GM23338 (cell line): ENCODE results near the gene PCDHGA4. TPM values are rescaled to one million over a fixed set of nuclear protein-coding genes. Genes with fewer than 3 reads are reported as not detected.

Experiments
- ATAC-seq: fragments of 200-7000 bp; cut with Tn5 transposase; 3 replicates; pipeline ENCODE4 v1.9.1; 2020
- DNase-seq: peaks from one replicate; pipeline ENCODE4 v3.0.0-alpha.2; 2015; ENCODE audit warnings: low spot score
- H2AFZ ChIP-seq: fragments of 200-600 bp; sonication (generic); 2 replicates; pipeline ENCODE4 v1.8.0; 2016; ENCODE audit warnings: antibody characterized with exemption, mild to moderate bottlenecking, moderate library complexity
- H3F3A ChIP-seq: fragments of 200-600 bp; sonication (generic); replicated peaks from 2 replicates; pipeline ENCODE4 v1.8.0; 2017; ENCODE audit warnings: antibody characterized with exemption, mixed run types, low read depth
- H3K27ac ChIP-seq: fragments of 200-600 bp; sonication (generic); 2 replicates; pipeline ENCODE4 v1.6.1; 2016; ENCODE audit warnings: low read depth
- H3K27me3 ChIP-seq: fragments of 200-600 bp; sonication (generic); 2 replicates; pipeline ENCODE4 v1.8.0; 2016; ENCODE audit warnings: mild to moderate bottlenecking, mixed run types, moderate library complexity; ENCODE audit not compliant: insufficient read depth
- H3K36me3 ChIP-seq: fragments of 200-600 bp; sonication (generic); 2 replicates; pipeline ENCODE4 v1.8.0; 2016; ENCODE audit warnings: mild to moderate bottlenecking; ENCODE audit not compliant: insufficient read depth
- H3K4me1 ChIP-seq: fragments of 200-600 bp; sonication (generic); 2 replicates; pipeline ENCODE4 v1.8.0; 2016; ENCODE audit warnings: mild to moderate bottlenecking, moderate library complexity; ENCODE audit not compliant: insufficient read depth
- H3K4me2 ChIP-seq: fragments of 200-600 bp; sonication (generic); 2 replicates; pipeline ENCODE4 v1.7.1; 2017; ENCODE audit warnings: mixed run types
- H3K4me3 ChIP-seq: fragments of 200-600 bp; sonication (generic); 2 replicates; pipeline ENCODE4 v1.6.1; 2016; ENCODE audit warnings: mixed run types
- H3K79me2 ChIP-seq: fragments of 200-600 bp; sonication (generic); replicated peaks from 2 replicates; pipeline ENCODE4 v1.8.0; 2017; ENCODE audit warnings: mild to moderate bottlenecking; ENCODE audit not compliant: insufficient read depth
- H3K9me2 ChIP-seq: fragments of 200-600 bp; sonication (generic); 2 replicates; pipeline ENCODE4 v1.8.0; 2017; ENCODE audit not compliant: insufficient read depth
- H4K20me1 ChIP-seq: fragments of 200-600 bp; sonication (generic); replicated peaks from 2 replicates; pipeline ENCODE4 v1.8.0; 2017; ENCODE audit warnings: mild to moderate bottlenecking; ENCODE audit not compliant: insufficient read depth
- H3K27ac Mint-ChIP-seq: 2 replicates; pipeline ENCODE4 v1.8.0; 2020; ENCODE audit warnings: inconsistent platforms, mild to moderate bottlenecking, moderate library complexity, mixed read lengths
- H3K27me3 Mint-ChIP-seq: 3 replicates; pipeline ENCODE4 v1.8.0; 2022; ENCODE audit warnings: low read depth, mild to moderate bottlenecking, moderate library complexity, mixed read lengths, inconsistent platforms; ENCODE audit not compliant: insufficient read depth, poor library complexity
- H3K36me3 Mint-ChIP-seq: 3 replicates; pipeline ENCODE4 v1.8.0; 2021; ENCODE audit warnings: low read depth, mild to moderate bottlenecking, inconsistent platforms, moderate library complexity, mixed read lengths
- H3K4me1 Mint-ChIP-seq: 3 replicates; pipeline ENCODE4 v1.8.0; 2020; ENCODE audit warnings: mild to moderate bottlenecking, inconsistent platforms, mixed read lengths
- H3K4me3 Mint-ChIP-seq: 3 replicates; pipeline ENCODE4 v1.8.0; 2021; ENCODE audit warnings: moderate library complexity, mild to moderate bottlenecking, inconsistent platforms, mixed read lengths
- H3K9me3 Mint-ChIP-seq: 3 replicates; pipeline ENCODE4 v1.8.0; 2020; ENCODE audit warnings: moderate library complexity, mild to moderate bottlenecking, inconsistent platforms, mixed read lengths
- CREB1 ChIP-seq: fragments of 250-450 bp; sonication (Bioruptor Pico); IDR thresholded peaks from 2 replicates; pipeline ENCODE4 v1.5.0; 2020; ENCODE audit warnings: low read depth, mild to moderate bottlenecking, moderate library complexity
- NANOG ChIP-seq: IDR thresholded peaks from 2 replicates; pipeline ENCODE4 v1.6.1; 2016; ENCODE audit warnings: antibody characterized with exemption, borderline replicate concordance
- ZNF114 ChIP-seq: fragments of 250-450 bp; sonication (Bioruptor Pico); IDR thresholded peaks from 2 replicates; pipeline ENCODE4 v1.5.0; 2020; ENCODE audit warnings: mild to moderate bottlenecking, moderate library complexity
- ZNF331 ChIP-seq: fragments of 250-450 bp; sonication (Bioruptor Pico); IDR thresholded peaks from 2 replicates; pipeline ENCODE4 v1.5.0; 2020; ENCODE audit warnings: low read depth, mild to moderate bottlenecking, moderate library complexity
- polyA plus RNA-seq: library from polyadenylated mRNA; unstranded; fragments of >200 nt; fragmentation: Nextera tagmentation; extraction: Ambion mirVana; gene quantifications from 2 replicates; pipeline ENCODE4 v1.2.1, GENCODE V29; 2016
- total RNA-seq: library from RNA; depleted of rRNA; stranded (reverse); fragments of >200 nt; shearing (Covaris generic); gene quantifications from 2 replicates; pipeline ENCODE4 v1.2.3, GENCODE V29; 2014
- TF ChIP-seq, protein P1 (sequence below): IDR thresholded peaks from one replicate; pipeline ENCODE4 v1.6.1; 2018; ENCODE audit warnings: antibody characterized with exemption; ENCODE audit not compliant: unreplicated experiment
- TF ChIP-seq, protein P2 (sequence below): fragments of 250-450 bp; sonication (Bioruptor Pico); IDR thresholded peaks from 2 replicates; pipeline ENCODE4 v1.5.0; 2020; ENCODE audit warnings: mild to moderate bottlenecking, moderate library complexity
- TF ChIP-seq, protein P3 (sequence below), 2 experiments: fragments of 200-600 bp in 1 of 2; sonication (generic) in 1 of 2; conservative IDR thresholded peaks; 2 replicates each; pipeline versions ENCODE4 v1.5.1 to v1.6.1; 2016 to 2017; ENCODE audit warnings: antibody characterized with exemption in 2 of 2, low read depth in 2 of 2, mild to moderate bottlenecking in 2 of 2, moderate library complexity in 1 of 2

Gene PCDHGA4
- total and polyA plus RNA-seq, 2 experiments from 2014 or later = 0.99 to 7.2 TPM

DNA sequence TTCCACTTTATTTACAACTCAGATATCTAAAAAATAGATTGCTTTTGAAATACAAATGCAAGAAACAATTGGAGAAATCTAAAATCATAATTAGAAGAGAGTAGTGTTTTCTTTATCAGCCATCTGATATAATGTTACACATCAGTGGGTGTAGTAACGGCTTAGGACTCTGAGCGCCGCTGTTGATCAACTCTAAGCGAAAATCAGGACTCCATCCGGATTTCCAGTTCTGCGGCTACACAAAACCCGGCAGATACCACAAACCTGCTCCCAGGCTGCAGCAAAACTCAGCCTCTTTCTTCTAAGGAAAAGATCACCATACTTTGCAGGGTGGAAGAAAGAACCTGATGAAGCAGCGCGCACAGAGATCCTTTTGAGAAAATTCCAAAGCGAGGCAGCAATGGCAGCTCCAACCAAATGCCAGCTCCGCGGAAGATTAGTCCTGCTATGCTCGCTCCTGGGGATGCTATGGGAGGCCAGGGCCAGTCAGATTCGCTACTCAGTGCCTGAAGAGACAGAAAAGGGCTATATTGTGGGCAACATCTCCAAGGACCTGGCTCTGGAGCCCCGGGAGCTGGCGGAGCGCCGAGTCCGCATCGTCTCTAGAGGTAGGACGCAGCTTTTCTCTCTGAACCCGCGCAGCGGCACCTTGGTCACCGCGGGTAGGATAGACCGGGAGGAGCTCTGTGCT lies 47.9 kb downstream of the PCDHGA4 start, which contains the start of gene PCDHGA9:
PCDHGA9 (plus strand) TSS at position 226 of the 691 bp plus-strand sequence; CDS start at position 401, 175 bp downstream.
- H3K36me3 Mint-ChIP-seq = peaks cover 46% of the 10 kb centered on the region
- no peaks in the 10 kb centered on the region; the same call in 1 of the 2 replicates for H3K79me2 ChIP-seq

DNA sequence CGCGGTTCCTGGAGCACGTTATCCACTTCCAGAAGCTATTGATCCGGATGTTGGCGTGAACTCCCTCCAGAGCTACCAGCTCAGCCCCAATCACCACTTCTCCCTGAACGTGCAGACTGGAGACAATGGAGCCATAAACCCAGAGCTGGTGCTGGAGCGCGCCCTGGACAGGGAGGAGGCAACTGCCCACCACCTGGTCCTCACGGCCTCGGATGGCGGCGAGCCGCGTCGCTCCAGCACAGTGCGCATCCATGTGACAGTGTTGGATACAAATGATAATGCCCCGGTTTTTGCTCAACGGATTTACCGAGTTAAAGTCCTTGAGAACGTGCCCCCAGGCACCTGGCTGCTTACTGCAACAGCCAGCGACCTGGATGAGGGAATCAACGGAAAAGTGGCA lies 48.6 kb downstream of the PCDHGA4 start:
- Histone ChIP-seq H3K4me3 (no peak overlapping the region), H3K9me2 (no peaks in the 10 kb centered on the region), H3K4me1 (peaks cover 1% of the 10 kb centered on the region), H3F3A (no peaks in the 10 kb centered on the region), H3K4me2 (no peak overlapping the region), H3K36me3 (0 out of 2 replicates have a peak, but pooled peaks cover 11% of the 10 kb centered on the region), H2AFZ (no peak overlapping the region), H3K79me2 (peaks cover under 1% of the 10 kb centered on the region; the same call in 1 of the 2 replicates), H3K27ac (no peak overlapping the region), H4K20me1 (no peaks in the 10 kb centered on the region), H3K27me3 (no peaks in the 10 kb centered on the region)
- Mint-ChIP-seq H3K27ac (no peak overlapping the region), H3K27me3 (peaks cover 9% of the 10 kb centered on the region), H3K4me1 (peaks cover 2% of the 10 kb centered on the region), H3K9me3 (peaks cover 53% of the 10 kb centered on the region), H3K36me3 (peaks cover 46% of the 10 kb centered on the region), H3K4me3 (no peak overlapping the region)
- DNase-seq (no peak), ATAC-seq (no peak)
- TF ChIP-seq, protein P1, sequence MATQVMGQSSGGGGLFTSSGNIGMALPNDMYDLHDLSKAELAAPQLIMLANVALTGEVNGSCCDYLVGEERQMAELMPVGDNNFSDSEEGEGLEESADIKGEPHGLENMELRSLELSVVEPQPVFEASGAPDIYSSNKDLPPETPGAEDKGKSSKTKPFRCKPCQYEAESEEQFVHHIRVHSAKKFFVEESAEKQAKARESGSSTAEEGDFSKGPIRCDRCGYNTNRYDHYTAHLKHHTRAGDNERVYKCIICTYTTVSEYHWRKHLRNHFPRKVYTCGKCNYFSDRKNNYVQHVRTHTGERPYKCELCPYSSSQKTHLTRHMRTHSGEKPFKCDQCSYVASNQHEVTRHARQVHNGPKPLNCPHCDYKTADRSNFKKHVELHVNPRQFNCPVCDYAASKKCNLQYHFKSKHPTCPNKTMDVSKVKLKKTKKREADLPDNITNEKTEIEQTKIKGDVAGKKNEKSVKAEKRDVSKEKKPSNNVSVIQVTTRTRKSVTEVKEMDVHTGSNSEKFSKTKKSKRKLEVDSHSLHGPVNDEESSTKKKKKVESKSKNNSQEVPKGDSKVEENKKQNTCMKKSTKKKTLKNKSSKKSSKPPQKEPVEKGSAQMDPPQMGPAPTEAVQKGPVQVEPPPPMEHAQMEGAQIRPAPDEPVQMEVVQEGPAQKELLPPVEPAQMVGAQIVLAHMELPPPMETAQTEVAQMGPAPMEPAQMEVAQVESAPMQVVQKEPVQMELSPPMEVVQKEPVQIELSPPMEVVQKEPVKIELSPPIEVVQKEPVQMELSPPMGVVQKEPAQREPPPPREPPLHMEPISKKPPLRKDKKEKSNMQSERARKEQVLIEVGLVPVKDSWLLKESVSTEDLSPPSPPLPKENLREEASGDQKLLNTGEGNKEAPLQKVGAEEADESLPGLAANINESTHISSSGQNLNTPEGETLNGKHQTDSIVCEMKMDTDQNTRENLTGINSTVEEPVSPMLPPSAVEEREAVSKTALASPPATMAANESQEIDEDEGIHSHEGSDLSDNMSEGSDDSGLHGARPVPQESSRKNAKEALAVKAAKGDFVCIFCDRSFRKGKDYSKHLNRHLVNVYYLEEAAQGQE = no peak
- TF ChIP-seq, protein P2, sequence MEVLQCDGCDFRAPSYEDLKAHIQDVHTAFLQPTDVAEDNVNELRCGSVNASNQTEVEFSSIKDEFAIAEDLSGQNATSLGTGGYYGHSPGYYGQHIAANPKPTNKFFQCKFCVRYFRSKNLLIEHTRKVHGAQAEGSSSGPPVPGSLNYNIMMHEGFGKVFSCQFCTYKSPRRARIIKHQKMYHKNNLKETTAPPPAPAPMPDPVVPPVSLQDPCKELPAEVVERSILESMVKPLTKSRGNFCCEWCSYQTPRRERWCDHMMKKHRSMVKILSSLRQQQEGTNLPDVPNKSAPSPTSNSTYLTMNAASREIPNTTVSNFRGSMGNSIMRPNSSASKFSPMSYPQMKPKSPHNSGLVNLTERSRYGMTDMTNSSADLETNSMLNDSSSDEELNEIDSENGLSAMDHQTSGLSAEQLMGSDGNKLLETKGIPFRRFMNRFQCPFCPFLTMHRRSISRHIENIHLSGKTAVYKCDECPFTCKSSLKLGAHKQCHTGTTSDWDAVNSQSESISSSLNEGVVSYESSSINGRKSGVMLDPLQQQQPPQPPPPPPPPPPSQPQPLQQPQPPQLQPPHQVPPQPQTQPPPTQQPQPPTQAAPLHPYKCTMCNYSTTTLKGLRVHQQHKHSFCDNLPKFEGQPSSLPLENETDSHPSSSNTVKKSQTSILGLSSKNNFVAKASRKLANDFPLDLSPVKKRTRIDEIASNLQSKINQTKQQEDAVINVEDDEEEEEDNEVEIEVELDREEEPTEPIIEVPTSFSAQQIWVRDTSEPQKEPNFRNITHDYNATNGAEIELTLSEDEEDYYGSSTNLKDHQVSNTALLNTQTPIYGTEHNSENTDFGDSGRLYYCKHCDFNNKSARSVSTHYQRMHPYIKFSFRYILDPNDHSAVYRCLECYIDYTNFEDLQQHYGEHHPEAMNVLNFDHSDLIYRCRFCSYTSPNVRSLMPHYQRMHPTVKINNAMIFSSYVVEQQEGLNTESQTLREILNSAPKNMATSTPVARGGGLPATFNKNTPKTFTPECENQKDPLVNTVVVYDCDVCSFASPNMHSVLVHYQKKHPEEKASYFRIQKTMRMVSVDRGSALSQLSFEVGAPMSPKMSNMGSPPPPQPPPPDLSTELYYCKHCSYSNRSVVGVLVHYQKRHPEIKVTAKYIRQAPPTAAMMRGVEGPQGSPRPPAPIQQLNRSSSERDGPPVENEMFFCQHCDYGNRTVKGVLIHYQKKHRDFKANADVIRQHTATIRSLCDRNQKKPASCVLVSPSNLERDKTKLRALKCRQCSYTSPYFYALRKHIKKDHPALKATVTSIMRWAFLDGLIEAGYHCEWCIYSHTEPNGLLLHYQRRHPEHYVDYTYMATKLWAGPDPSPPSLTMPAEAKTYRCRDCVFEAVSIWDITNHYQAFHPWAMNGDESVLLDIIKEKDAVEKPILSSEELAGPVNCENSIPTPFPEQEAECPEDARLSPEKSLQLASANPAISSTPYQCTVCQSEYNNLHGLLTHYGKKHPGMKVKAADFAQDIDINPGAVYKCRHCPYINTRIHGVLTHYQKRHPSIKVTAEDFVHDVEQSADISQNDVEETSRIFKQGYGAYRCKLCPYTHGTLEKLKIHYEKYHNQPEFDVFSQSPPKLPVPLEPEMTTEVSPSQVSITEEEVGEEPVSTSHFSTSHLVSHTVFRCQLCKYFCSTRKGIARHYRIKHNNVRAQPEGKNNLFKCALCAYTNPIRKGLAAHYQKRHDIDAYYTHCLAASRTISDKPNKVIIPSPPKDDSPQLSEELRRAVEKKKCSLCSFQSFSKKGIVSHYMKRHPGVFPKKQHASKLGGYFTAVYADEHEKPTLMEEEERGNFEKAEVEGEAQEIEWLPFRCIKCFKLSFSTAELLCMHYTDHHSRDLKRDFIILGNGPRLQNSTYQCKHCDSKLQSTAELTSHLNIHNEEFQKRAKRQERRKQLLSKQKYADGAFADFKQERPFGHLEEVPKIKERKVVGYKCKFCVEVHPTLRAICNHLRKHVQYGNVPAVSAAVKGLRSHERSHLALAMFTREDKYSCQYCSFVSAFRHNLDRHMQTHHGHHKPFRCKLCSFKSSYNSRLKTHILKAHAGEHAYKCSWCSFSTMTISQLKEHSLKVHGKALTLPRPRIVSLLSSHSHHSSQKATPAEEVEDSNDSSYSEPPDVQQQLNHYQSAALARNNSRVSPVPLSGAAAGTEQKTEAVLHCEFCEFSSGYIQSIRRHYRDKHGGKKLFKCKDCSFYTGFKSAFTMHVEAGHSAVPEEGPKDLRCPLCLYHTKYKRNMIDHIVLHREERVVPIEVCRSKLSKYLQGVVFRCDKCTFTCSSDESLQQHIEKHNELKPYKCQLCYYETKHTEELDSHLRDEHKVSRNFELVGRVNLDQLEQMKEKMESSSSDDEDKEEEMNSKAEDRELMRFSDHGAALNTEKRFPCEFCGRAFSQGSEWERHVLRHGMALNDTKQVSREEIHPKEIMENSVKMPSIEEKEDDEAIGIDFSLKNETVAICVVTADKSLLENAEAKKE (CRISPR knock-in tag) = no peak
- TF ChIP-seq CREB1 (no peak), ZNF114 (CRISPR knock-in tag) (no peak), NANOG (no peak), ZNF331 (CRISPR knock-in tag) (no peak)

More for the DNA sequence above, 47.9 kb downstream of the PCDHGA4 start, which contains the start of gene PCDHGA9:
- Histone ChIP-seq H3K36me3 (0 out of 2 replicates have a peak, but pooled peaks cover 11% of the 10 kb centered on the region), H3K4me2 (no peak within 1 kb of the TSS), H2AFZ (no peak within 1 kb of the TSS), H3K4me1 (no peaks in the 10 kb centered on the region), H3K4me3 (no peak within 1 kb of the TSS), H3F3A (no peaks in the 10 kb centered on the region), H3K9me2 (no peaks in the 10 kb centered on the region), H3K27ac (no peak within 1 kb of the TSS), H4K20me1 (no peaks in the 10 kb centered on the region), H3K27me3 (no peaks in the 10 kb centered on the region)
- DNase-seq (peak; percentile 60), ATAC-seq (no peak)
- peaks cover 54% of the 10 kb centered on the region for H3K9me3 Mint-ChIP-seq
- TF ChIP-seq, protein P3, sequence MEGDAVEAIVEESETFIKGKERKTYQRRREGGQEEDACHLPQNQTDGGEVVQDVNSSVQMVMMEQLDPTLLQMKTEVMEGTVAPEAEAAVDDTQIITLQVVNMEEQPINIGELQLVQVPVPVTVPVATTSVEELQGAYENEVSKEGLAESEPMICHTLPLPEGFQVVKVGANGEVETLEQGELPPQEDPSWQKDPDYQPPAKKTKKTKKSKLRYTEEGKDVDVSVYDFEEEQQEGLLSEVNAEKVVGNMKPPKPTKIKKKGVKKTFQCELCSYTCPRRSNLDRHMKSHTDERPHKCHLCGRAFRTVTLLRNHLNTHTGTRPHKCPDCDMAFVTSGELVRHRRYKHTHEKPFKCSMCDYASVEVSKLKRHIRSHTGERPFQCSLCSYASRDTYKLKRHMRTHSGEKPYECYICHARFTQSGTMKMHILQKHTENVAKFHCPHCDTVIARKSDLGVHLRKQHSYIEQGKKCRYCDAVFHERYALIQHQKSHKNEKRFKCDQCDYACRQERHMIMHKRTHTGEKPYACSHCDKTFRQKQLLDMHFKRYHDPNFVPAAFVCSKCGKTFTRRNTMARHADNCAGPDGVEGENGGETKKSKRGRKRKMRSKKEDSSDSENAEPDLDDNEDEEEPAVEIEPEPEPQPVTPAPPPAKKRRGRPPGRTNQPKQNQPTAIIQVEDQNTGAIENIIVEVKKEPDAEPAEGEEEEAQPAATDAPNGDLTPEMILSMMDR (conservative IDR thresholded peaks at IDR 0.05; ENCODE audit: low read depth in 2 of 2) = peak; percentile 45 to 48
- TF ChIP-seq NANOG = no peak
- H3K27ac Mint-ChIP-seq = no peak within 1 kb of the TSS
- no peaks in the 10 kb centered on the region; the same call in 2 of the 3 replicates for H3K4me1 Mint-ChIP-seq
- H3K4me3 Mint-ChIP-seq = no peak within 1 kb of the TSS
- H3K27me3 Mint-ChIP-seq = peaks cover 9% of the 10 kb centered on the region
